ENCODE measurements around the gene LDHA. TPM values are rescaled to one million over a fixed set of nuclear protein-coding genes. Genes with fewer than 3 reads are reported as not detected.
A peak's percentile ranks its signal among the peaks of the same experiment; 100 is the strongest.
"Not testable (repeated sequence)": the region's sequence is repeated elsewhere in the genome, so short reads cannot be mapped to it uniquely, and the experiment has no call there.

Gene LDHA
- polyA plus RNA-seq, 1 donor (not counting 4 experiments of a cell fraction or from before 2014, with no cell fraction given) = 3,668 TPM

GRCh38 chr11:18395735-18396504, 1.6 kb downstream of the LDHA start:
- H3K36me3 ChIP-seq (ENCODE audit: control insufficient read depth in 2 of 2, extremely low read depth in 1 of 2, insufficient read depth in 2 of 2, low read length in 2 of 2) = peaks cover 27 to 30% of the 10 kb centered on the region in 2 experiments
- H3K27me3 ChIP-seq (ENCODE audit: control insufficient read depth, extremely low read depth, insufficient read depth, low read length) = no peaks in the 10 kb centered on the region
- peak overlapping the region; percentile 97 for H3K9ac ChIP-seq (ENCODE audit: control insufficient read depth, extremely low read depth, insufficient read depth, low read length)
- H2AFZ ChIP-seq (ENCODE audit: control insufficient read depth, low read length) = no peak overlapping the region
- H3K4me3 ChIP-seq (ENCODE audit: control insufficient read depth in 2 of 3, extremely low read depth in 1 of 3, insufficient read depth in 2 of 3, low read depth in 1 of 3, low read length in 3 of 3) = peak overlapping the region; percentile 85 to 100 (median 87)
- H3K4me2 ChIP-seq (ENCODE audit: control insufficient read depth, extremely low read depth, insufficient read depth, low read depth, low read length) = peak overlapping the region; percentile 97
- H3K9me1 ChIP-seq (ENCODE audit: control insufficient read depth, extremely low read depth, insufficient read depth, low read length) = no peaks in the 10 kb centered on the region
- peaks cover 55% of the 10 kb centered on the region for H3K79me2 ChIP-seq (ENCODE audit: control insufficient read depth, insufficient read depth, low read length)
- peak overlapping the region; percentile 80 for H3K27ac ChIP-seq (ENCODE audit: control insufficient read depth, insufficient read depth, low read length)
- TF ChIP-seq, protein P1, sequence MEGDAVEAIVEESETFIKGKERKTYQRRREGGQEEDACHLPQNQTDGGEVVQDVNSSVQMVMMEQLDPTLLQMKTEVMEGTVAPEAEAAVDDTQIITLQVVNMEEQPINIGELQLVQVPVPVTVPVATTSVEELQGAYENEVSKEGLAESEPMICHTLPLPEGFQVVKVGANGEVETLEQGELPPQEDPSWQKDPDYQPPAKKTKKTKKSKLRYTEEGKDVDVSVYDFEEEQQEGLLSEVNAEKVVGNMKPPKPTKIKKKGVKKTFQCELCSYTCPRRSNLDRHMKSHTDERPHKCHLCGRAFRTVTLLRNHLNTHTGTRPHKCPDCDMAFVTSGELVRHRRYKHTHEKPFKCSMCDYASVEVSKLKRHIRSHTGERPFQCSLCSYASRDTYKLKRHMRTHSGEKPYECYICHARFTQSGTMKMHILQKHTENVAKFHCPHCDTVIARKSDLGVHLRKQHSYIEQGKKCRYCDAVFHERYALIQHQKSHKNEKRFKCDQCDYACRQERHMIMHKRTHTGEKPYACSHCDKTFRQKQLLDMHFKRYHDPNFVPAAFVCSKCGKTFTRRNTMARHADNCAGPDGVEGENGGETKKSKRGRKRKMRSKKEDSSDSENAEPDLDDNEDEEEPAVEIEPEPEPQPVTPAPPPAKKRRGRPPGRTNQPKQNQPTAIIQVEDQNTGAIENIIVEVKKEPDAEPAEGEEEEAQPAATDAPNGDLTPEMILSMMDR (optimal IDR thresholded peaks at IDR 0.05 in 1 of 3, IDR thresholded peaks at IDR 0.05 in 1 of 3, conservative IDR thresholded peaks at IDR 0.05 in 1 of 3; ENCODE audit: extremely low read depth in 1 of 3, insufficient read depth in 2 of 3, low read length in 3 of 3) = no peak
- TF ChIP-seq EZH2 (IDR thresholded peaks at IDR 0.05; ENCODE audit: low read length) = no peak
- H3K9me3 ChIP-seq (ENCODE audit: control insufficient read depth, low read depth, low read length) = no peaks in the 10 kb centered on the region
- dilution Hi-C loops (cut with MboI; ENCODE audit: extremely low pct_ligation_motif_present, low sequenced_read_pairs) = no loop called here
- H3K4me1 ChIP-seq (ENCODE audit: control insufficient read depth, extremely low read depth, insufficient read depth, low read length) = peaks cover 30% of the 10 kb centered on the region
- DNase-seq (ENCODE audit: low read depth, low spot score) = peak; percentile 96
- H4K20me1 ChIP-seq (ENCODE audit: control insufficient read depth, extremely low read depth, insufficient read depth, low read length) = peaks cover 15% of the 10 kb centered on the region
- peak; percentile 80 for FAIRE-seq

DNA sequence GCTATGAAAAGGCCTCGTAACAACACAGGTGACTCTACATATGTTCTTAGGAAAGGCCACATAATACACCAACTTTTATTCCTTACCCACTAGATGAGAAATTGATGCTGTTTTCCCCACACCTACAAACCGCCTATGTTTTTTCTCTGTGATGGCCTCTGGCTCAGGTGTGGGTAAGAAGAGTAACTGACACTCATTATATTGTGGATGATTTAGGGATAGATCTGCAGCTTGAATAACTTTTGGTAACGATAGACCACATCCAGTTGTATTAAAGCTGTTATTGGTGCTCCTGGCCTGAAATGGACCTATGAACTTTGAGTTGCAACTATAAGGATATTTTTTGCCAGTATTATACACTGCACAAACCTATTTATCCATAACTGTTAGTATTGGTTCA, 3.6 kb downstream of the LDHA start:
- no peak overlapping the region for H2AFZ ChIP-seq (ENCODE audit: control insufficient read depth, low read length)
- FAIRE-seq (no peak), DNase-seq (ENCODE audit: low read depth, low spot score) (no peak)
- H3K9me1 ChIP-seq (ENCODE audit: control insufficient read depth, extremely low read depth, insufficient read depth, low read length) = peaks cover 4% of the 10 kb centered on the region
- H3K36me3 ChIP-seq (ENCODE audit: control insufficient read depth in 2 of 2, extremely low read depth in 1 of 2, insufficient read depth in 2 of 2, low read length in 2 of 2) = peaks cover 37 to 39% of the 10 kb centered on the region in 2 experiments
- peaks cover 62% of the 10 kb centered on the region for H3K79me2 ChIP-seq (ENCODE audit: control insufficient read depth, insufficient read depth, low read length)
- H3K4me1 ChIP-seq (ENCODE audit: control insufficient read depth, extremely low read depth, insufficient read depth, low read length) = peaks cover 18% of the 10 kb centered on the region
- H3K9me3 ChIP-seq (ENCODE audit: control insufficient read depth, low read depth, low read length) = no peaks in the 10 kb centered on the region
- no peaks in the 10 kb centered on the region for H3K27me3 ChIP-seq (ENCODE audit: control insufficient read depth, extremely low read depth, insufficient read depth, low read length)
- no peak overlapping the region for H3K4me3 ChIP-seq (ENCODE audit: control insufficient read depth in 2 of 3, extremely low read depth in 1 of 3, insufficient read depth in 2 of 3, low read depth in 1 of 3, low read length in 3 of 3)
- H4K20me1 ChIP-seq (ENCODE audit: control insufficient read depth, extremely low read depth, insufficient read depth, low read length) = peaks cover 21% of the 10 kb centered on the region
- no peak overlapping the region for H3K9ac ChIP-seq (ENCODE audit: control insufficient read depth, extremely low read depth, insufficient read depth, low read length)
- TF ChIP-seq EZH2 (IDR thresholded peaks at IDR 0.05; ENCODE audit: low read length) = no peak
- TF ChIP-seq, protein P1 (optimal IDR thresholded peaks at IDR 0.05 in 1 of 3, IDR thresholded peaks at IDR 0.05 in 1 of 3, conservative IDR thresholded peaks at IDR 0.05 in 1 of 3; ENCODE audit: extremely low read depth in 1 of 3, insufficient read depth in 2 of 3, low read length in 3 of 3) = no peak
- dilution Hi-C loops (cut with MboI; ENCODE audit: extremely low pct_ligation_motif_present, low sequenced_read_pairs) = no loop called here
- H3K27ac ChIP-seq (ENCODE audit: control insufficient read depth, insufficient read depth, low read length) = no peak overlapping the region
- no peak overlapping the region for H3K4me2 ChIP-seq (ENCODE audit: control insufficient read depth, extremely low read depth, insufficient read depth, low read depth, low read length)

GRCh38 chr11:18401077-18401476, 6.7 kb downstream of the LDHA start:
- H3K27ac ChIP-seq (ENCODE audit: control insufficient read depth, insufficient read depth, low read length); H3K9me1 ChIP-seq (ENCODE audit: control insufficient read depth, extremely low read depth, insufficient read depth, low read length); H3K9ac ChIP-seq (ENCODE audit: control insufficient read depth, extremely low read depth, insufficient read depth, low read length); H3K27me3 ChIP-seq (ENCODE audit: control insufficient read depth, extremely low read depth, insufficient read depth, low read length); H3K4me1 ChIP-seq (ENCODE audit: control insufficient read depth, extremely low read depth, insufficient read depth, low read length); DNase-seq (ENCODE audit: low read depth, low spot score); dilution Hi-C loops (cut with MboI; ENCODE audit: extremely low pct_ligation_motif_present, low sequenced_read_pairs); H2AFZ ChIP-seq (ENCODE audit: control insufficient read depth, low read length); H3K4me2 ChIP-seq (ENCODE audit: control insufficient read depth, extremely low read depth, insufficient read depth, low read depth, low read length); H3K9me3 ChIP-seq (ENCODE audit: control insufficient read depth, low read depth, low read length); FAIRE-seq; H3K4me3 ChIP-seq (ENCODE audit: control insufficient read depth in 2 of 3, extremely low read depth in 1 of 3, insufficient read depth in 2 of 3, low read depth in 1 of 3, low read length in 3 of 3): not testable (repeated sequence)
- Histone ChIP-seq H4K20me1 (ENCODE audit: control insufficient read depth, extremely low read depth, insufficient read depth, low read length) (peaks cover 24% of the 10 kb centered on the region), H3K79me2 (ENCODE audit: control insufficient read depth, insufficient read depth, low read length) (peaks cover 50% of the 10 kb centered on the region), H3K36me3 (ENCODE audit: control insufficient read depth in 2 of 2, extremely low read depth in 1 of 2, insufficient read depth in 2 of 2, low read length in 2 of 2) (peaks cover 48 to 53% of the 10 kb centered on the region in 2 experiments)

Data from keratinocyte (primary cell).